ENCODE data around the gene KCNJ4. TPM values are rescaled to one million over a fixed set of nuclear protein-coding genes. Genes with fewer than 3 reads are reported as not detected.
"Not testable (repeated sequence)": the region's sequence is repeated elsewhere in the genome, so short reads cannot be mapped to it uniquely, and the experiment has no call there.

Gene KCNJ4
- total RNA-seq, 2 donors from 2014 or later, result not detected

DNA sequence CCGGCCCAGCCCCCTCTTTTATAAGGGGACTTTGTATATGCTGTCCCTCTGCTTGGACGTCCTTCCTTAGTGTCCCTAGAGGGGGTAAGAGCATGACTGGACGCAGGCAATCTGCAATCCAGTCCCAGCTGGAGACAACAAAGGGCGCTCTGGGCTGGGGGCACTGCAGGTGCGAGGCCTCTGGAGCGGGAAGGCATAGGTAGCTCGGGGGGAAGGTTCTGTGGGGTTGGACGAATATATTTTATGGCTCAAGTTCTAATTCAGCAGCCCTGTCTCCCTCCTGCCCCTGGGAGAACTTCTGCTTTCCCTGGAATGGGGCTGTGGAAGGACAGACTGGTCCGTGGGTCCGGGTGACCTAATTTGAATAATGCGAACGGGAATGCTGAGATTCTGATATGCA lies 40.0 kb downstream of the KCNJ4 start:
- Mint-ChIP-seq H3K27me3 (peaks cover 13% of the 10 kb centered on the region), H3K4me1 (peaks cover 3% of the 10 kb centered on the region), H3K27ac (no peak overlapping the region), H3K36me3 (ENCODE audit: low read depth) (no peaks in the 10 kb centered on the region), H3K4me3 (no peak overlapping the region)
- no peak for ATAC-seq
- no peak for DNase-seq
- H3K9me3 ChIP-seq (ENCODE audit: control insufficient read depth, low read length, poor library complexity, severe bottlenecking), result no peaks in the 10 kb centered on the region

DNA sequence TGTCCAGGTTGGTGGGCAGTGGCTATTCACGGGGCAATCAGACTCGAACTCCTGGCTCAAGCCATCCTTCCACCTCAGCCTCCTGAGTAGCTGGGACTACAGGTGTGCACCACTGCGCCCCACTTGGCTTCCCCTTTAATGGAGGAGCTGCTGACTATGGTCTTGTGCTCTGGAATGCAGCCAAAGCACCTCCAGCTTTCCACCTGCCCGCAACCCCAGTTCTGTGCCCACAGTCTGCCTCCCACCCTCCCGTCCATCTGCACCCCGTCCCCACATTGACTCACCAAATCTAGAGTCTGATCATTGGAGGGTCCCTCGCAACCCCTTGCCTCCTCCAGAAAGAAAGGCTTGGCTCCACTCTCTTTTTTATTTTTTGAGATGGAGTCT lies 41.0 kb downstream of the KCNJ4 start:
- Mint-ChIP-seq H3K4me3 (no peak overlapping the region), H3K4me1 (peaks cover 2% of the 10 kb centered on the region), H3K27me3 (peaks cover 10% of the 10 kb centered on the region), H3K27ac (no peak overlapping the region), H3K36me3 (ENCODE audit: low read depth) (no peaks in the 10 kb centered on the region)
- H3K9me3 ChIP-seq (ENCODE audit: control insufficient read depth, low read length, poor library complexity, severe bottlenecking), result no peaks in the 10 kb centered on the region
- no peak for DNase-seq
- ATAC-seq, result no peak

DNA sequence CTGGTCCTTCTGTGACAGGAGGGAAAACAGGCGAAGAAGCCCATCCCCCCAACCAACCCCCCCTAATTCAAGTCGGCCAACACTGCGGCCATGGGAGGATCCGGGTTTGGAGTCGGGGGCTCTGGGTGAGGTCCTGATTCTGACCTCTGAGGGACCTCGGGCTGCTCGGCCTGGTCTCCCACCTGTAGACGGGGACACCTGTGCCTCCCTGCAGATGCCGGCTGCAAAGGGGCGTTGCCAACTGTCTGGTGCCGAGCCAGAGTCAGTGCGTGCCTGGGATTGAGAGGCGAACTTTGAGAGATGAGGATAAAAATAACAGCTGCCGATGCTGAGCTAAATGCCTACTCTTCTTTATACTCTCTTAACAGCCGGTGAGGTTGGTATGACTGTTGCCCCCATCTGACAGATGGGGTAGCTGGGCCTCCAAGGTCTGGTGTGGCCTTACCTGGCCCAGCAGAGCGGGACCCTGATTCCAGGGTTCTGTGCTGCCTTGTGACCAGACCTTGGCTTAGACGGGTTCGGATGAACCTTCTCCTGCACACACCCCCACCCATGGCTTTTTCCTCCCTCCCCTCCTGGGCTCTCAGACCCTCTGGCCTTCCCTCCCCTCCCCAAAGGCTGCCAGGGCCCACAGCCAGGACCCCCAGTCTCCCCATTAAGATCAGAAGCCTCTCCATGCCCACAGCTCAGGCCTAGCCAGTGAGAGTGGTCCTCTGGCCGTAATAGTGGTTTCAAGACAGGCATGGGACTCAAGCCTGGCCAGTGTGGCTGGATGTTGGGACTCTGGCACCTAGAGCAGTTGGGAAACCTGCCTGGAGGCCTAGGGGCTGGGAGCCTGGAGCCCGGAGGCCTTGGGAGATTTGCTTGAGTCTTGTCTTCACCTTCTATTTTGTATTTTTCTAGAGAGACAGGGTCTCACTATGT lies 41.7 kb downstream of the KCNJ4 start:
- no peaks in the 10 kb centered on the region for H3K9me3 ChIP-seq (ENCODE audit: control insufficient read depth, low read length, poor library complexity, severe bottlenecking)
- Mint-ChIP-seq H3K4me1 (no peaks in the 10 kb centered on the region), H3K27ac (no peak overlapping the region), H3K36me3 (ENCODE audit: low read depth) (no peaks in the 10 kb centered on the region), H3K4me3 (no peak overlapping the region), H3K27me3 (peaks cover 9% of the 10 kb centered on the region)
- no peak for ATAC-seq
- DNase-seq, result no peak

DNA sequence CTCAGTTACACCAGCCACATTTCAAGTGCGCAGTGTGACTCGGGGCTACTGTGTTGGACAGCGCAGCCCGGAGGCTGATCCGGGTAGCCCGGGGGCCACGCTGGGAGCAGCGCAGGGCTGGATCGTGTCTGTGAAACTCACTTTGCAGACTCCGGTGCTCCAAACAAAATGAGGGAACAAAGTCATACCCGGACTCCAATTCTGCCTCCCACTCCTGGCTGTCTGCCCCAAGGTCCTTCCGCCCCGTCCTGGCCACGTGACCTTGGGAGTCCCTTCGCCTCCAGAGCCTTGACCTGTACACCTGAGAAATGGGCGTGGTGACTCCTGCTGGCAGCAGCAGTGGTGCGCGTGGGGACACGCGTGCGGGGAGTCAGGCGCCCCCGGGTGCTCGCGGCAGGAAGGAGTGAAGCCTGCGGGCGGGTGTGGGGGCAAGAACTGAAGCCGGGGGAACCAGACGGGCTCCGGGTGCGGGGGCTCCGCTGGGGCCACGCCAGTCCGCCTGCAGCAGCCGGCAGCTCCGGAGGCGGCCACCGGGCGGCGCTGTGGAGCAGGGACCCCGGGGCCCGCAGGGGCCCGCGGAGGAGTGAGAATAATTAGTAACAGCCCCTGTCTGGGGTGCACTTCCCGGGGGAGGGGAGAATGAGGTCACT lies 42.4 kb downstream of the KCNJ4 start:
- H3K27ac Mint-ChIP-seq, result no peak overlapping the region
- H3K27me3 Mint-ChIP-seq, result peaks cover 13% of the 10 kb centered on the region
- no peak overlapping the region for H3K4me3 Mint-ChIP-seq
- ATAC-seq (peak; percentile 73), DNase-seq (peak; percentile 37 to 47 (median 45))
- no peaks in the 10 kb centered on the region for H3K36me3 Mint-ChIP-seq (ENCODE audit: low read depth)
- H3K9me3 ChIP-seq (ENCODE audit: control insufficient read depth, low read length, poor library complexity, severe bottlenecking), result no peaks in the 10 kb centered on the region
- no peaks in the 10 kb centered on the region for H3K4me1 Mint-ChIP-seq

DNA sequence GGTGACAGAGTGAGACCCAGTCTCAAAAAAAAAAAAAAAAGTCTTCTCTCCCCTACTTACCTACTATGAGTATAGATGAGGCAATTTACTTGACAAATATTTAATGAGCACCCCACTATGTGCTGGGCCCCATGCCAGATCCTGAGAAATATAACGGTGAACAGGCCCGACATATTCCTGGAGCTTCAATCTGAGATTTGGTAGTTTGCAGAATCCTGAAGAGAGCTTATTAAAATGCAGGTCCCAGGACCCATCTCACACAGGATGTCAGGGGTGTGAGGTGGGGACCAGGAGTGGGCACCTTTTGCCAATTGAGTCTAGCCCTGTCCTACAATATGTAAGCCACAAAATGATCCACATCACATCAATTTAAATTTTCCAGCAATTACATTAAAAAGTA lies 44.0 kb downstream of the KCNJ4 start:
- DNase-seq (no peak), ATAC-seq (no peak)
- Mint-ChIP-seq H3K27me3 (peaks cover 13% of the 10 kb centered on the region), H3K36me3 (ENCODE audit: low read depth) (no peaks in the 10 kb centered on the region), H3K4me3 (no peak overlapping the region), H3K27ac (no peak overlapping the region), H3K4me1 (no peaks in the 10 kb centered on the region)
- no peaks in the 10 kb centered on the region for H3K9me3 ChIP-seq (ENCODE audit: control insufficient read depth, low read length, poor library complexity, severe bottlenecking)

DNA sequence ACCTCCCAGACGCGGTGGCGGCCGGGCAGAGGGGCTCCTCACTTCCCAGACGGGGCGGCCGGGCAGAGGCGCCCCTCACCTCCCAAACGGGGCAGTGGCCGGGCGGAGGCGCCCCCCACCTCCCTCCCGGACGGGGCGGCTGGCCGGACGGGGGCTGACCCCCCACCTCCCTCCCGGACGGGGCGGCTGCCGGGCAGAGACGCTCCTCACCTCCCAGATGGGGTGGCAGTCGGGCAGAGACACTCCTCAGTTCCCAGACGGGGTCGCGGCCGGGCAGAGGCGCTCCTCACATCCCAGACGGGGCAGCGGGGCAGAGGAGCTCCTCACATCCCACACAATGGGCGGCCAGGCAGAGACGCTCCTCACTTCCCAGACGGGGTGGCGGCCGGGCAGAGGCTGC lies 45.1 kb downstream of the KCNJ4 start:
- H3K36me3 Mint-ChIP-seq (ENCODE audit: low read depth); H3K4me1 Mint-ChIP-seq; H3K27ac Mint-ChIP-seq; DNase-seq; ATAC-seq; H3K9me3 ChIP-seq (ENCODE audit: control insufficient read depth, low read length, poor library complexity, severe bottlenecking); H3K4me3 Mint-ChIP-seq: not testable (repeated sequence)
- H3K27me3 Mint-ChIP-seq, result peaks cover 13% of the 10 kb centered on the region

DNA sequence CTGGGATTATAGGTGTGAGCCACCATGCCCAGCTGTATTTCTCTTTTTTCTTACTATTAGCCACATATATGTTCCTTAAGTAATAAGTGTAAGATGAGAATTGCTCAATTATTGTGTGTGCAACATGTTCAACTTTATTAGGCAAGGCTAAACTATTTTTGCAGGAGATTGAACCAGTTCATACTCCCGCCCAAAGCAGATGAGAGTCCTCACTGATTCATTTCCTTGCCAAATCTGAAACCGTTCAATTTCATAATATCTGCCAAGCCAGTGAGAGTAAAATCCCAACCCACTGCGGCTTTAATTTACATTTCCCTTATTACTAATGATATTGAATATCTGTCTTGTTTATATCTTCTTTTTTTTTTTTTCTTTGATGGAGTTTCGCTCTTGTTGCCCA lies 48.4 kb downstream of the KCNJ4 start:
- Mint-ChIP-seq H3K27me3 (peaks cover 8% of the 10 kb centered on the region), H3K4me1 (no peaks in the 10 kb centered on the region), H3K27ac (no peak overlapping the region), H3K36me3 (ENCODE audit: low read depth) (no peaks in the 10 kb centered on the region), H3K4me3 (no peak overlapping the region)
- H3K9me3 ChIP-seq (ENCODE audit: control insufficient read depth, low read length, poor library complexity, severe bottlenecking), result no peaks in the 10 kb centered on the region
- DNase-seq (no peak), ATAC-seq (no peak)

DNA sequence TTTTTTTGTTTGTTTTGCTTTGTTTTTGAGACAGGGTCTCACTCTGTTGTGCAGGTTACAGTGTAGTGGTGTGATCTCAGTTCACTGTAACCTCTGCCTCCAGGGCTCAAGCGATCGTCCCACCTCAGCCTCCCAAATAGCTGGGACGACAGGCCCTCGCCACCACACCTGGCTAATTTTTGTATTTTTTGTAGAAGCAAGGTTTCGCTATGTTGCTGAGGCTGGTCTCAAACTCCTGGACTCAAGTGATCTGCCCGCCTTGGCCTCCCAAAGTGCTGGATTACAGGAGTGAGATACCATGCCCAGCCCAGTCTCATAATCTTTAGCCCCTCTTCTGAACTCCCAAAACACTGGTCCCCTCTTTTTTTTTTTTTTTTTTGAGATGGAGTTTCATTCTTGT lies 50.6 kb downstream of the KCNJ4 start:
- no peaks in the 10 kb centered on the region for H3K9me3 ChIP-seq (ENCODE audit: control insufficient read depth, low read length, poor library complexity, severe bottlenecking)
- Mint-ChIP-seq H3K4me3 (no peak overlapping the region), H3K27ac (no peak overlapping the region), H3K36me3 (ENCODE audit: low read depth) (no peaks in the 10 kb centered on the region), H3K4me1 (peaks cover 2% of the 10 kb centered on the region), H3K27me3 (peaks cover 17% of the 10 kb centered on the region)
- DNase-seq (no peak), ATAC-seq (no peak)

DNA sequence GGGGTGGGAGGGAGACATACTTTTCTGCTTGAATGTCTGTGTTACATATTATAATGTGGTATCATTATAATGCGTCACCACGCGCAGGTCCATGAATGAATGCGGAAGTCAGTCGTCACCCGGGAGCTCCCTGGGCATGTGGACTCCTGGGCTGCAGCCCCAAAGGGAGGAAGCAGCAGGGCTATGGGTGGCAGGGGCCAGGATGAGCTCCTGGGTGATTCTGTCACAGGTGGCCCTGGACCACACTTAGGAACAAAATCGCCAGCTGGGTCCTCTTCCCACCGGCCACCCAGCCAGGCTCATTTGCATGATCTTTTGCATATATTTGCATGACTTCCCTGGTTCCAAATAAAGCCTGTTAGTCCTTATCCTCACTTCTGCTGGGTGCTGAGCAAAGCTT lies 51.2 kb downstream of the KCNJ4 start:
- no peaks in the 10 kb centered on the region for H3K9me3 ChIP-seq (ENCODE audit: control insufficient read depth, low read length, poor library complexity, severe bottlenecking)
- Mint-ChIP-seq H3K27ac (no peak overlapping the region), H3K36me3 (ENCODE audit: low read depth) (no peaks in the 10 kb centered on the region), H3K27me3 (peaks cover 17% of the 10 kb centered on the region), H3K4me1 (peaks cover 2% of the 10 kb centered on the region), H3K4me3 (no peak overlapping the region)
- ATAC-seq (no peak), DNase-seq (no peak)

DNA sequence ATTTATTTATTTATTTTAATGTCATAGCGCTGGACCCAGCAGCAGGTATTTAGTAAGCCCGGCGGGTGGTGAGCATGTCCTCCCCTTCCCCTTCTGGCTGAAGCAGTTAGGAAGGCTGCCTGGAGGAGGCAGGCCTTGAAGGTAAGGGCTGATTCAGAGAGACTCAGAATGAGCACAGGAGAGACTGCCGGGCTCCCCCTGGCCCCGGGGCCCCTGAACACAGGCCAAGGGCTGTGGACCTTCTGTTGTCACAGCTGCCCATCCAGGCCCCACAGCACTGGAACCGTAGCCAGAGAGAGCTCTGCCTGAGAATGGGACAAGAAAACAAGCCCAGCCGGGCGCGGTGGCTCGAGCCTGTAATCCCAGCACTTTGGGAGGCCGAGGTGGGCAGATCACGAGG lies 52.8 kb downstream of the KCNJ4 start:
- no peak overlapping the region for H3K4me3 Mint-ChIP-seq
- peaks cover 9% of the 10 kb centered on the region for H3K27me3 Mint-ChIP-seq
- H3K27ac Mint-ChIP-seq, result no peak overlapping the region
- H3K9me3 ChIP-seq (ENCODE audit: control insufficient read depth, low read length, poor library complexity, severe bottlenecking), result no peaks in the 10 kb centered on the region
- H3K4me1 Mint-ChIP-seq, result peaks cover 4% of the 10 kb centered on the region
- ATAC-seq (no peak), DNase-seq (no peak)
- no peaks in the 10 kb centered on the region for H3K36me3 Mint-ChIP-seq (ENCODE audit: low read depth)

DNA sequence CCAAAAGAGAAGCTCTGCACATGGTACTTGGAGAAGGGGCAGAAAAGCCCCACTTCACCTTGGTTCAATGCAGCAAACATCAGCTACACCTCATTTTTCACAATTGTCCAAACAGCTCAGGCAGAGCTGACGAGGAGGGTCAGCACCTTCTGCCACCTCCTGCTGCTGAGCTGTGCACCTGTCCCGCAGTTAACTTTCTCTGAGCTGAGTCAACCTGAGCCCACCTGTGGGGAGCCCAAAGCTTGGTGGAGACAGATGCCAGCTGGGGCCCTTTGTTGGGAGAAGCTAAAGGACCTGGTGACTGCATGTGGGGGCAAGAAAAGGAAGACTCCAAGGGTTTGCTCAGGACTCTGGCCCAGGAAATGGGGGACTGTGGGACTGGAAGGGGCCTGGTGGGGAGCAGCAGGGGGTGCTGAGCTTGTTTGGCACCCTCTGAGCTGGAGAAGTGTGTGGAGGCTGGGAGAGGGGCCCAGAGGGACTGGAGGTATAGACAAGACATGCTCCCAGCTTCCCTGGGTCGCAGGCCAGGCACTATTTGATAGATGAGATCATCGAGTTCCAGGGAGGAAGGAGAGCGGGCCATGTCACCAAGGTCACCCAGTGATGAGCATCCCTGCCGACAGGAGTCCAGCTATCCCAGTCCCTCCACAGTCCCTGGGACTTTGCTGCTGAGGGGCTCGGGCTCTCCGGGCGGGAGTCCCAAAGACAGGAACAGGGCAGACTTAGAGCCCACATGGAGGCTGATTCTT lies 53.5 kb downstream of the KCNJ4 start:
- DNase-seq, result no peak
- peaks cover 6% of the 10 kb centered on the region for H3K4me1 Mint-ChIP-seq
- ATAC-seq, result no peak
- no peaks in the 10 kb centered on the region for H3K9me3 ChIP-seq (ENCODE audit: control insufficient read depth, low read length, poor library complexity, severe bottlenecking)
- no peaks in the 10 kb centered on the region for H3K36me3 Mint-ChIP-seq (ENCODE audit: low read depth)
- peaks cover 9% of the 10 kb centered on the region for H3K27me3 Mint-ChIP-seq
- H3K4me3 Mint-ChIP-seq, result no peak overlapping the region
- no peak overlapping the region for H3K27ac Mint-ChIP-seq

DNA sequence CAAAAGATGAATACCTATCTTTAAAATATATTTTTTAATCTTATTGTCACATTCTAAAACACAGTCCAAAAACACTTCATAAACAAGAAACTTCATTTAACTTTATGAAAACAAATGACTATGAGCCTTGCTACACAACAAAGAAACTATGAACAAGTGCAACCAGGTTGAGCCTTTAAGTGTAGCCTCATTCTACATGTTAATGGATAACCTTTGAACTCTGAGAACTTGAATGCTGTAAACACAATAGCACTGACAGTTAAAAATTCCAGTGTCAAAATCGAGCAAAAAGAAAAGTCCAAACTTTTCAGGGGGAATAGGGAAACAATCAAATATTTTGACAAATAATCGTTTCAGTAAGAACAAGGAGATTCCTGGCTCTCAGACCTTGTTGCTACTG lies 54.7 kb downstream of the KCNJ4 start:
- H3K4me3 Mint-ChIP-seq; DNase-seq; ATAC-seq; H3K27me3 Mint-ChIP-seq; H3K9me3 ChIP-seq (ENCODE audit: control insufficient read depth, low read length, poor library complexity, severe bottlenecking); H3K27ac Mint-ChIP-seq; H3K36me3 Mint-ChIP-seq (ENCODE audit: low read depth): not testable (repeated sequence)
- H3K4me1 Mint-ChIP-seq, result peaks cover 16% of the 10 kb centered on the region
